Hepatocyte (in vitro differentiated cells): ENCODE measurements around the gene RADIL.

ENCODE experiments used
- EZH2 ChIP-seq: fragments of 200-600 bp; sonication (generic); IDR thresholded peaks from 2 replicates; pipeline ENCODE4 v1.6.1; 2016; ENCODE audit warnings: antibody characterized with exemption, mild to moderate bottlenecking, borderline replicate concordance
- TF ChIP-seq, protein P1 (sequence below): fragments of 200-600 bp; sonication (generic); IDR thresholded peaks from 2 replicates; pipeline ENCODE4 v1.5.1; 2016; ENCODE audit warnings: antibody characterized with exemption, mild to moderate bottlenecking; ENCODE audit not compliant: poor library complexity

DNA sequence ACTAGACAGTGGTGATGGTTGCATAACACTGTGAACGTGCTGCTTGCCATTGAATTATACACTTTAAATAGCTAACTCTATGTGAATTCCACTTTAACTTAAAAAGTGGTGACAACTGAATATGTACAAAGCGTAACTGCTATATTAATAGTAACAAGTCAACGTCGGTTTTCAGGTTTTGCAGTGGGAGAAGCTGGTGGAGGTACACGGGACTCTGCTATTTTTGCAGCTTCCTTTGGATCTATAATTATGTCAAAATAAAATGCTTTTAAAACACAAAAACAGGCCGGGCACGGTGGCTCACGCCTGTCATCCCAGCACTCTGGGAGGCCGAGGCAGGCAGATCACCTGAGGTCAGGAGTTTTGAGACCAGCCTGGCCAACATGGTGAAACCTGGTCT lies 87.1 kb downstream of the RADIL start:
- TF ChIP-seq, protein P1, sequence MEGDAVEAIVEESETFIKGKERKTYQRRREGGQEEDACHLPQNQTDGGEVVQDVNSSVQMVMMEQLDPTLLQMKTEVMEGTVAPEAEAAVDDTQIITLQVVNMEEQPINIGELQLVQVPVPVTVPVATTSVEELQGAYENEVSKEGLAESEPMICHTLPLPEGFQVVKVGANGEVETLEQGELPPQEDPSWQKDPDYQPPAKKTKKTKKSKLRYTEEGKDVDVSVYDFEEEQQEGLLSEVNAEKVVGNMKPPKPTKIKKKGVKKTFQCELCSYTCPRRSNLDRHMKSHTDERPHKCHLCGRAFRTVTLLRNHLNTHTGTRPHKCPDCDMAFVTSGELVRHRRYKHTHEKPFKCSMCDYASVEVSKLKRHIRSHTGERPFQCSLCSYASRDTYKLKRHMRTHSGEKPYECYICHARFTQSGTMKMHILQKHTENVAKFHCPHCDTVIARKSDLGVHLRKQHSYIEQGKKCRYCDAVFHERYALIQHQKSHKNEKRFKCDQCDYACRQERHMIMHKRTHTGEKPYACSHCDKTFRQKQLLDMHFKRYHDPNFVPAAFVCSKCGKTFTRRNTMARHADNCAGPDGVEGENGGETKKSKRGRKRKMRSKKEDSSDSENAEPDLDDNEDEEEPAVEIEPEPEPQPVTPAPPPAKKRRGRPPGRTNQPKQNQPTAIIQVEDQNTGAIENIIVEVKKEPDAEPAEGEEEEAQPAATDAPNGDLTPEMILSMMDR = no peak
- TF ChIP-seq EZH2 = no peak
